ENCODE results near the gene RASL10A.

RASL10A gene

GRCh38 chr22:29302681-29303465 is 12.6 kb downstream of the RASL10A start:
- no peak for DNase-seq (ENCODE audit: low read depth)

DNA sequence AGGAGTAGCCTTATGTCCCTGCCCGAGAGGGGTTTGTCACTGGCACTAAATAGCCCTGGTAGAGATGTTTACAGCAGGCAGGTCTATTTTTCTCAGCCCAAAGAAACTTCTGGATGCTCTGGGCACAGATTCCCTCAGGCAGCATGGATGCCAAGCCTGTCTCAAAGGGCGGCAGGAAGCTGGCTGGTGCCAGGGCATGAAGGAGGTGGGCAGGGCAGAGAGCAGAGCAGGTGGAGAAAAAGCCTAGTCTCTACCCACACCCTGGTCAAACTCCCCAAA is 13.2 kb downstream of the RASL10A start:
- DNase-seq (ENCODE audit: low read depth) = no peak

- DNase-seq (ENCODE audit: low read depth) = no peak
Measured at GRCh38 chr22:29301716-29302401, 13.6 kb downstream of the RASL10A start.

DNA sequence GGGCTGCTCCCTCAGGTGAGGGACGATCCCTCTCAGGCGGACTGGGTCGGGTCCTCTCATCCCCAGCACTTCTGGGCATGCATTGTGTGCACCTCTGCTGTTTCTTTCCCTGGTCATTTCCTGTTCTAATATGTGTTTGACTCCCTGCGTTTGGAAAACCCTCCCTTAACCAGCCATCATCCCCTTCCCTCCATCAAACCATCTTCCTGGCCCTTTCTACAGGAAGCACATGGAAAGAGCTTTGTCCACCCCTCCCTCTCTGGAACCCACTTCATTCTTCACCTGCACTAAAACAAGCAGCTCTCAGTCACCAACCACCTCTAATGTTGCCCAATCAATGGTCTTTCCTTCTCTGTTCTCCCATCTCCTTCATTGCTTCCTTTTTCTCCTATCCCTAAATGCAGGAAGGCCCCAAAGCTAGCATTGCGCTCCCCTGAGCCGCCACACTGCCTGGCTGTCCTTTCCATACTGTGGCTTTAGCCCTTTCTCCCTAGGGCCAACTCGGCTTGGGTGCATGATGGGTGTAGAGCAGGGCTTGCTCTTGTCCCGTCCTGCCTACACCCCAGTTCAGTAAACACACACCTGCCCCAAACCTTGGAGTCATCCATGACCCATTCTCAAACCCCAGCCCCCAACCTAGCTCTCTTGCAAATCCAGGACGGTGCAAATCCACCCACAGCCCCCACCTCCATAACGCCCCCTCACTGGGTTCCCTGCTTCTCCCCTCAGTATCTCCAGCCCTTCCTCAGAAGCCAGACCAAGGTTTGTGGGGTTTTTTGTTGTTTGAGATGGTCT is 14.5 kb downstream of the RASL10A start:
- DNase-seq (ENCODE audit: low read depth) = no peak

DNA sequence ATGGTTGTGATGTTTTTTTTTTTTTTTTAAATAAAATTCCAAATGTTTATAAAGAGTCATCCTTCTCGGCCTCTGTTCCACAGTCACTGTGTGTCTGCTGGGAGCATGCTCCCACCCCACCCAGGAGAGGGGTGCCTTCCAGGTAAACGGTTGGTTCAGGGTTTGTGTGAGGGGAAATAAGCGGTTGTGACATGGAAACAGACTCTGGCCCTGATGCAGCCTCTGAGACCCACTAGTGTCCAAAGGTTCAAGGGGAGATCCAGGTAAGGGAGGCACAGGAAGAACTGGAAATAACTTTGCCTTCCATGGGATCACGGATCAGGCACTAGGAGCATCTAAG is 15.1 kb downstream of the RASL10A start:
- DNase-seq (ENCODE audit: low read depth) = no peak

GRCh38 chr22:29299136-29299900 is 16.2 kb downstream of the RASL10A start:
- no peak for DNase-seq (ENCODE audit: low read depth)

GRCh38 chr22:29298641-29299040 is 16.9 kb downstream of the RASL10A start:
- no peak for DNase-seq (ENCODE audit: low read depth)

DNA sequence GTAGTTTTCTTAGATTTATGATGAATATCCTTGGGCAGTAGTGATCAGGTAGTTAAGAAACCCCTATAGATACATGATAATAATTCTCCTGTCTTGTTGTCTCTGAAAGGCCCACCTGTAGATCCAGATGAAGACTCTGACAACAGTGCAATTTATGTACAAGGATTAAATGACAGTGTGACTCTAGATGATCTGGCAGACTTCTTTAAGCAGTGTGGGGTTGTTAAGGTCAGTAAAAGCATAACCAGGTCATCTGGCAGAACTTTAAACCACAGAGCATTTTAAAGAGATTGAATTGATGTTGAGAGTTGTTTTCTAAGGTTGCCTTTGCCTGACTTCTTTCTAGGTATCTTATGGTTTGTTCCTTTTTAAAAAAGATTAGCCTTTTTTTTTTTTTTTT is 23.1 kb downstream of the RASL10A start:
- no peak for DNase-seq (ENCODE audit: low read depth)

- no peak for DNase-seq (ENCODE audit: low read depth)
Measured at GRCh38 chr22:29291215-29291614, 24.3 kb downstream of the RASL10A start.

DNA sequence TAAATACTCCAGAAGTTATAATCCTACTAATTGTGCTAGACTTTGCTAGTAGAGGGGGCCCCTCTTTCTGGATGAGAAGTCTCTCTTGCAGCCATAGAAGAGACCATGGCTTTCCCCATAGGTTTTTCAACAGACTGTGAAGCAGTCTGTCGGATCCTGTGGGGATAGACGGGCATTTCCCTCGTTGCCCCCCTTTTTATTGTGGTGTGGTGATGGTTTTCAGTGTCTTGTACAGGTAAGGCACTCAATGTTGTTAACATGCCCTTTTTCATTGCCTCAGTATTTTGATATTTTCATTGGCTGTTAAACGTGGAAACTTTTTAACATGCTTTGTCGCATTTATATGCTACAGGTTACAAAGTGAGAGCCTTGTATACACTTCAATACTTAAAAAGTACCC is 25.4 kb downstream of the RASL10A start:
- DNase-seq (ENCODE audit: low read depth) = no peak

- no peak for DNase-seq (ENCODE audit: low read depth)
Measured at GRCh38 chr22:29288837-29289236, 26.7 kb downstream of the RASL10A start.

- DNase-seq (ENCODE audit: low read depth) = no peak
Measured at GRCh38 chr22:29284196-29284595, 31.3 kb downstream of the RASL10A start.

GRCh38 chr22:29277927-29278326 is 37.6 kb downstream of the RASL10A start:
- no peak for DNase-seq (ENCODE audit: low read depth)

DNA sequence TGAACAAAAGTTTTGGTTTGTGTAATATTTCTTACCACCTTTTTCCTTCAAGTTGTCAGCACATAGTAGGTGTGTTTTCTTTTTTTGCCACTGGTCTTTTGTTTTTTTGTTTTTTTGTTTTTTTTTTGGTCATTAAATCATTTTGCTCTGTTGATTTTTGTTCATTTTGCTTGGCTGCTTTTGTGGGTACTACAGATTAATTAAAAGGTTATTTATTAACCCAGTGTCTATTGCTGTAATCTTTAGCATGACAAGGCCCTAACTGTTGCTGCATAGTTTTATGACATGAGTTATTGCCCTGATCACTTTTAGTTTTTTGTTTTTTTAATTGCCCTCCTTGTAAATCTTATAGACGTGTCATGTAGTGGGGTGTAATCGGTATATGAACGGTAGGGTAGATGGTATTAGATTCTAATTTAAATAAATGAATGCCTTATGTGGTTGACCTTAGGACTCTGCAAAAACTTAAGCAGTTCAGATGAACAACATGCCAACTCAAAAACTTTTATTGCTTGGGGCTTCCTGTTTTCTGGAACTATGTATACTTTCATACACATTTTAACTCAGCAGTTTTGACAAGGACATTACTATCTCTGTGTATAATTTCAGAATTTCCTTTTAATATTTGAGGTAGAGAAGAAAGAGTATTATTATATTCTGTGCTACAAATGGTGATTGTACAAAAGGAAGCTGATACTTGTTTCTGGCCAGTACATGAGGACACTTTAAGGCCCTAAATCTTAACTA is 39.5 kb downstream of the RASL10A start:
- no peak for DNase-seq (ENCODE audit: low read depth)

GRCh38 chr22:29275167-29275566 is 40.3 kb downstream of the RASL10A start:
- DNase-seq (ENCODE audit: low read depth) = no peak

DNA sequence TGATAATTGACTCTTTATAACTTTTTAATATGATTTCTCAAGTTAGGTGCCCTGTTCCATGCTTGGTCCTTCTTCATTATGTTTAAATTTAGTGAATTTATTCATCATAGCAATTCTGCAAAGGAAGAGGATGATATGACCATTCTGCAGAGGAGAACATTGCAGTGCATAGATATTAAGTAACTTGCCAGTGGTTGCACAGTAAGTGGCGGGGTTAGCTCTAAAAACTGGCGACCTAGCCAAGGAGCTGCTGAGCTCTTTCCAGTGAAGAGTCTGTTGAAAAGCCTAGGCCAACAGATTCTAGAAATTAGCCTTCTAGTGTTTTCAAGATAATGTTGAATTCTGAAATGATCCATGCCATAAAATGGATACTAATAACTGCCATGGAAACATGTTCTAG is 42.9 kb downstream of the RASL10A start:
- DNase-seq (ENCODE audit: low read depth) = no peak

GRCh38 chr22:29270475-29271271 is 44.8 kb downstream of the RASL10A start:
- DNase-seq (ENCODE audit: low read depth) = peak; percentile 15

DNA sequence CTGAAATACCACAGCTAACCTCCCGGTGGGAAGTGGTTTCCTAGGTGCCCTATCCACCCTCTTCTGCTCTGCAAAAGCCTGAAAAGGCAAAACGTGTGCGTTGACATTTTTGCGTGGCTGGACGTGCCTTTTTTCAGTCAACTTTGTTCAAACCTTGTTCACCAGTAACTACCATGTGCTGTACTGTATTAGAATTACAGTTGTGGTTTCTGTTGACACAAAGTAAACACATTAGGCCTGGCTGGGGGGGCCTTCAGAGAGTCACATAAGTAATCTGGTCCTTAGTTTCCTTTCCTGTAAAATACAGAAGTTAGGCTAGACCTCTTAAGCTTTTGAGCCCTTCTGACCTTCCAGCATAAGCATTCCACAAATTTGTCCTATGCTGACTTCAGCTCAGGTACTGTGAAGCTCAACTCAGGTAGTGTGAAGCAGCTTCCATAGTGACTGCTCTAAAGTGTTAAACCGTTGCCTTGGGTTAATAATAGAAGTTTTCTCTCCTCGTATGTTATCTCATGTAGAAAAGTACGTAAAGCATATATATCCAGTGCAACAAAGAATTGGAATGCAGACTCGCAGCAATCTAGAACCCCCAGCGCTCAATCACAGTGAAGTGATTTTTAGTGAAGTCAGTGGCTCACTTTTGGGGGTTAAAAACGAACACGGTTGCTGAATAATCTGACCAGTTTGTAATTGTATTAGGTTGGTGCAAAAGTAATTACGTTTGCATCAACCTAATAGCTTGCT is 45.6 kb downstream of the RASL10A start:
- no peak for DNase-seq (ENCODE audit: low read depth)

- DNase-seq (ENCODE audit: low read depth) = no peak
Measured at GRCh38 chr22:29269230-29269604, 46.3 kb downstream of the RASL10A start.

- peak; percentile 13 for DNase-seq (ENCODE audit: low read depth)
Measured at GRCh38 chr22:29268511-29269229, 46.8 kb downstream of the RASL10A start.

Data from HS-5 (cell line).